Adrenal gland (tissue), 12 donors: ENCODE data around the gene ZNF554. TPM values are rescaled to one million over a fixed set of nuclear protein-coding genes. Genes with fewer than 3 reads are reported as not detected.

Experiments used
- DNase-seq, 7 donors: peaks; one replicate each; pipeline ENCODE4 v3.0.0-alpha.2; 2019 to 2020
- H3K27ac ChIP-seq, 5 donors: fragments of 200-600 bp; sonication (generic) in 4 of 5; 1 replicate in 3 of 5; 2 replicates in 2 of 5; pipeline versions ENCODE4 v1.5.1 to v1.8.0; 2016 to 2020; ENCODE audit warnings: mild to moderate bottlenecking in 1 of 5
- H3K27me3 ChIP-seq: fragments of 200-600 bp; 2 replicates; pipeline ENCODE4 v1.8.0; 2021
- H3K36me3 ChIP-seq, 2 donors: fragments of 200-600 bp; replicated peaks in 1 of 2; 1 replicate in 1 of 2; 2 replicates in 1 of 2; pipeline versions ENCODE4 v1.5.1 to v1.8.0; 2018 to 2022
- H3K4me1 ChIP-seq, 2 donors: fragments of 200-600 bp; replicated peaks in 1 of 2; 1 replicate in 1 of 2; 2 replicates in 1 of 2; pipeline versions ENCODE4 v1.5.1 to v1.8.0; 2018 to 2021
- H3K4me3 ChIP-seq, 4 donors: fragments of 200-600 bp; sonication (generic) in 3 of 4; one replicate each; pipeline ENCODE4 v1.5.1; 2016 to 2018
- H3K9me3 ChIP-seq, 3 donors: fragments of 200-600 bp; sonication (generic) in 1 of 3; replicated peaks in 1 of 3; 1 replicate in 2 of 3; 2 replicates in 1 of 3; pipeline versions ENCODE4 v1.5.1 to v1.8.0; 2016 to 2021
- CTCF ChIP-seq, 6 experiments: fragments of 450-650 bp in 4 of 6; fragments of 200-600 bp in 2 of 6; sonication (generic) in 1 of 6; IDR thresholded peaks; 1 replicate in 5 of 6; 2 replicates in 1 of 6; pipeline versions ENCODE4 v1.5.1 to v1.8.0; 2016 to 2021; ENCODE audit warnings: antibody characterized with exemption in 6 of 6, mild to moderate bottlenecking in 2 of 6, moderate library complexity in 1 of 6
- POLR2A ChIP-seq, 2 donors: fragments of 450-650 bp; IDR thresholded peaks; one replicate each; pipeline ENCODE4 v1.6.1; 2017; ENCODE audit warnings: antibody characterized with exemption in 2 of 2, mild to moderate bottlenecking in 2 of 2, moderate library complexity in 1 of 2
- WGBS, 4 donors: extraction: QIAGEN DNeasy Blood & Tissue Kit in 2 of 4; methylation state at CpG; one replicate each; pipeline versions ENCODE4 v1.1.5 to v1.1.7; 2013 to 2017; 5-methylcytosine and 5-hydroxymethylcytosine counted together
- intact Hi-C, 2 donors: fragments of 100-400 bp; cut with DNase I; formaldehyde crosslinking; loops; one replicate each; pipeline versions ENCODE4 v1.14.1 to v1.15.0; 2022 to 2023
- polyA plus RNA-seq, 3 donors: library from polyadenylated mRNA; stranded (reverse); fragments of 200-250 nt in 2 of 3; fragments of 350-450 nt in 1 of 3; fragmentation: Illumina TruSeq in 1 of 3; extraction: RNeasy Lipid Tissue Mini Kit (QIAGEN cat#74804) in 1 of 3; gene quantifications; one replicate each; pipeline ENCODE4 v1.2.3, GENCODE V29; 2013 to 2014
- total RNA-seq, 9 donors: library from RNA; depleted of rRNA in 4 of 9; stranded (reverse); fragments of >200 nt in 4 of 9; fragments of 120-200 nt in 1 of 9; fragmentation: NEBNext Ultra II Directional in 1 of 9; extraction: Animal tissue kit (Norgen Biotek cat#: 25700) in 1 of 9; gene quantifications; one replicate each; pipeline versions ENCODE4 v1.1.0 to v1.2.4, GENCODE V29; 2013 to 2023
- donor health status: healthy with polysubstance abuse.
- donor health status: Bipolar disorder and iron deficiency.
- donor health status: DM: yes; HTN: yes; CAD: no.
- donor health status: DM: no; HTN: no; CAD: no.
- donor health status: DM: no; HTN: no; CAD: no.
- donor health status: DM: yes; HTN: yes; CAD: no.

Gene ZNF554
- total and polyA plus RNA-seq, 12 donors: 1.6 to 6.9 (median 3.9) TPM

GRCh38 chr19:2885736-2886135 is 66.1 kb downstream of the ZNF554 start:
- intact Hi-C loops: loop anchor here (10.0 kb wide), 2 partner anchors 59 to 279 kb away; partner anchors contain the start of gene ZNF77 (in 2 of the 2)
- 75 to 85% (median 83%) methylated on average over 12 to 17 of the region's 17 CpGs for WGBS, 4 donors
- no peaks in the 10 kb centered on the region for H3K27me3 ChIP-seq
- DNase-seq: no peak
- no peaks in the 10 kb centered on the region for H3K4me1 ChIP-seq
- H3K4me3 ChIP-seq: no peak overlapping the region
- TF ChIP-seq CTCF (IDR thresholded peaks at IDR 0.05) (no peak), POLR2A (IDR thresholded peaks at IDR 0.05) (no peak)
- H3K36me3 ChIP-seq: no peaks in the 10 kb centered on the region
- H3K27ac ChIP-seq: no peak overlapping the region
- no peaks in the 10 kb centered on the region for H3K9me3 ChIP-seq

Other genes with a start within 250 kb of the ZNF554 start
- gene GNG7, start 117.2 kb upstream of the ZNF554 start, total RNA-seq: 10 to 100 TPM in 5 of 9 donors, 1 to 10 TPM in 3, under 1 TPM in 1; 0.83 to 16.5 (median 10.1) TPM
- gene GNG7, start 117.2 kb upstream of the ZNF554 start, polyA plus RNA-seq: 1 to 10 TPM; 2.9 to 7.8 (median 5.1) TPM
- gene DIRAS1, start 98.5 kb upstream of the ZNF554 start, total RNA-seq: 1 to 10 TPM in 6 of 9 donors, under 1 TPM in 3; 0.09 to 4.8 (median 1.9) TPM
- 1 to 10 TPM; 1.4 to 2.3 (median 1.7) TPM for gene DIRAS1, start 98.5 kb upstream of the ZNF554 start, polyA plus RNA-seq
- 10 to 100 TPM; 25.1 to 75.8 (median 36.9) TPM for gene SLC39A3, start 79.9 kb upstream of the ZNF554 start, total RNA-seq
- 10 to 100 TPM; 39.4 to 72.2 (median 44.2) TPM for gene SLC39A3, start 79.9 kb upstream of the ZNF554 start, polyA plus RNA-seq
- gene SGTA, start 36.6 kb upstream of the ZNF554 start, total RNA-seq: 10 to 100 TPM; 28.2 to 79.2 (median 54.2) TPM
- gene SGTA, start 36.6 kb upstream of the ZNF554 start, polyA plus RNA-seq: 100 to 1,000 TPM in 1 of 3 donors, 10 to 100 TPM in 2; 30.3 to 104 (median 74.5) TPM
- 10 to 100 TPM; 33.0 to 77.3 (median 44.0) TPM for gene THOP1, start 34.4 kb upstream of the ZNF554 start, total RNA-seq
- gene THOP1, start 34.4 kb upstream of the ZNF554 start, polyA plus RNA-seq: 100 to 1,000 TPM in 1 of 3 donors, 10 to 100 TPM in 2; 23.1 to 138 (median 63.0) TPM
- 1 to 10 TPM; 2.5 to 7.2 (median 6.0) TPM for gene ZNF555, start 21.6 kb downstream of the ZNF554 start, total RNA-seq
- 1 to 10 TPM; 1.9 to 5.7 (median 3.0) TPM for gene ZNF555, start 21.6 kb downstream of the ZNF554 start, polyA plus RNA-seq
- under 1 TPM in 6 of 9 donors, not detected in 3; 0.06 to 0.45 (median 0.13) TPM for gene ZNF556, start 47.5 kb downstream of the ZNF554 start, total RNA-seq
- under 1 TPM; 0.03 to 0.18 (median 0.08) TPM for gene ZNF556, start 47.5 kb downstream of the ZNF554 start, polyA plus RNA-seq
- 1 to 10 TPM; 2.6 to 5.7 (median 3.5) TPM for gene ZNF57, start 81.1 kb downstream of the ZNF554 start, total RNA-seq
- gene ZNF57, start 81.1 kb downstream of the ZNF554 start, polyA plus RNA-seq: 1 to 10 TPM; 2.7 to 3.9 (median 3.4) TPM
- gene ZNF77, start 125.1 kb downstream of the ZNF554 start, total RNA-seq: 10 to 100 TPM in 1 of 9 donors, 1 to 10 TPM in 8; 1.1 to 10.6 (median 3.9) TPM
- gene ZNF77, start 125.1 kb downstream of the ZNF554 start, polyA plus RNA-seq: 1 to 10 TPM; 2.9 to 3.2 (median 3.1) TPM
- gene TLE6, start 157.7 kb downstream of the ZNF554 start, total RNA-seq: 1 to 10 TPM in 6 of 9 donors, under 1 TPM in 3; 0.48 to 3.2 (median 1.8) TPM
- 10 to 100 TPM in 1 of 3 donors, 1 to 10 TPM in 2; 1.2 to 13.9 (median 6.3) TPM for gene TLE6, start 157.7 kb downstream of the ZNF554 start, polyA plus RNA-seq
- gene TLE2, start 209.4 kb downstream of the ZNF554 start, total RNA-seq: 100 to 1,000 TPM in 1 of 9 donors, 10 to 100 TPM in 7, 1 to 10 TPM in 1; 4.0 to 104 (median 55.6) TPM
- gene TLE2, start 209.4 kb downstream of the ZNF554 start, polyA plus RNA-seq: 100 to 1,000 TPM in 1 of 3 donors, 10 to 100 TPM in 1, 1 to 10 TPM in 1; 8.4 to 106 (median 70.3) TPM
- gene TLE5, start 242.6 kb downstream of the ZNF554 start, total RNA-seq: 100 to 1,000 TPM; 167 to 968 (median 640) TPM
- gene TLE5, start 242.6 kb downstream of the ZNF554 start, polyA plus RNA-seq: 1,000 to 10,000 TPM in 2 of 3 donors, 100 to 1,000 TPM in 1; 237 to 2,300 (median 1,557) TPM